IMR-90 (cell line): ENCODE measurements around the gene GATD1.

Experiments
- BHLHE40 ChIP-seq: fragments of 150-350 bp; IDR thresholded peaks from 2 replicates; pipeline ENCODE4 v1.6.1; 2016; ENCODE audit warnings: mild to moderate bottlenecking, low read depth, low read length
- CEBPB ChIP-seq: IDR thresholded peaks from 2 replicates; pipeline ENCODE4 v1.6.1; 2012; ENCODE audit warnings: low read depth, low read length, improper control_type of control experiment
- CHD1 ChIP-seq: IDR thresholded peaks from 2 replicates; pipeline ENCODE4 v1.6.1; 2012; ENCODE audit warnings: low read depth, low read length, improper control_type of control experiment
- CTCF ChIP-seq: conservative IDR thresholded peaks from 2 replicates; pipeline ENCODE4 v1.5.1; 2012; ENCODE audit warnings: mild to moderate bottlenecking, low read depth, low read length, improper control_type of control experiment
- FOS ChIP-seq: fragments of 150-350 bp; IDR thresholded peaks from 2 replicates; pipeline ENCODE4 v1.6.1; 2016; ENCODE audit warnings: low read depth, low read length
- MAFK ChIP-seq: IDR thresholded peaks from 2 replicates; pipeline ENCODE4 v1.6.1; 2012; ENCODE audit warnings: low read depth, low read length, improper control_type of control experiment
- MAZ ChIP-seq: IDR thresholded peaks from 2 replicates; pipeline ENCODE4 v1.6.1; 2012; ENCODE audit warnings: low read depth, mild to moderate bottlenecking, low read length, improper control_type of control experiment, moderate library complexity, borderline replicate concordance
- MXI1 ChIP-seq: IDR thresholded peaks from 2 replicates; pipeline ENCODE4 v1.6.1; 2012; ENCODE audit warnings: low read depth, mild to moderate bottlenecking, low read length, moderate library complexity, borderline replicate concordance
- POLR2A ChIP-seq: IDR thresholded peaks from 2 replicates; pipeline ENCODE4 v1.6.1; 2012; ENCODE audit warnings: mild to moderate bottlenecking, low read depth, low read length
- RAD21 ChIP-seq: IDR thresholded peaks from 2 replicates; pipeline ENCODE4 v1.6.1; 2012; ENCODE audit warnings: low read length, improper control_type of control experiment
- RCOR1 ChIP-seq: IDR thresholded peaks from 2 replicates; pipeline ENCODE4 v1.6.1; 2012; ENCODE audit warnings: mild to moderate bottlenecking, low read length, improper control_type of control experiment; ENCODE audit not compliant: insufficient replicate concordance
- RFX5 ChIP-seq: IDR thresholded peaks from 2 replicates; pipeline ENCODE4 v1.8.0; 2012; ENCODE audit warnings: low read depth, mild to moderate bottlenecking, low read length, moderate library complexity
- SMC3 ChIP-seq: fragments of 150-350 bp; IDR thresholded peaks from 2 replicates; pipeline ENCODE4 v1.6.1; 2016; ENCODE audit warnings: low read depth, mild to moderate bottlenecking, antibody characterized with exemption, low read length, moderate library complexity
- USF2 ChIP-seq: fragments of 150-350 bp; IDR thresholded peaks from 2 replicates; pipeline ENCODE4 v1.6.1; 2017; ENCODE audit warnings: mild to moderate bottlenecking, antibody characterized with exemption, low read length, low read depth

- no peak for TF ChIP-seq CTCF
- TF ChIP-seq POLR2A, result no peak
- no peak for TF ChIP-seq FOS
- no peak for TF ChIP-seq MAFK
- TF ChIP-seq RFX5, result no peak
- TF ChIP-seq USF2, result no peak
- TF ChIP-seq MAZ, result no peak
- TF ChIP-seq RAD21, result no peak
- no peak for TF ChIP-seq SMC3
- TF ChIP-seq BHLHE40, result no peak
- no peak for TF ChIP-seq CHD1
- TF ChIP-seq MXI1, result no peak
- no peak for TF ChIP-seq RCOR1
- no peak for TF ChIP-seq CEBPB
Observed at GRCh38 chr11:800473-800872, 23.2 kb upstream of the GATD1 start.
